GM18858 (cell line): Measurements from ENCODE around the gene TCP11L1.
"Not testable (repeated sequence)": the region's sequence is repeated elsewhere in the genome, so short reads cannot be mapped to it uniquely, and the experiment has no call there.

Experiments
- ATAC-seq: cut with Tn5 transposase; IDR thresholded peaks from one replicate; pipeline ENCODE4 v1.9.1; 2021; ENCODE audit not compliant: unreplicated experiment

Gene TCP11L1

DNA sequence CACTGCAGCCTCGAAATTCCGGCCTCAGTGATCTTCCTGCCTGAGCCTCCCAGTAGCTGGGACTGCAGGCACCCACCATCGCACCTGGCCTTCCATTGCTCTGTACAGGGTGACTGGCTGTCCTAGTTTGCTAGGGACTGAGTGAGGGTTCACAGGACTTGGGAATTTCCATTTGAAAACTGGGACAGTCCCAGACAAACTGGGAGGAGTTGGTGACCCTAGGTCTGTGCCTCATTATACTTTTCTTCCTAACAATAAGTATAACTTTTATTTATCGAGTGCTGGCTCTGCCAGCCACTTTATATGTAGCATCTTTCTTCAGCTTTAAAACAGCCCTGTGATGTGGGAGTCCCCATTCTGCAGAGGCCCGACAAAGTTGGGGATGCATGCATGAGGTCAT lies 25.5 kb downstream of the TCP11L1 start:
- ATAC-seq = no peak

DNA sequence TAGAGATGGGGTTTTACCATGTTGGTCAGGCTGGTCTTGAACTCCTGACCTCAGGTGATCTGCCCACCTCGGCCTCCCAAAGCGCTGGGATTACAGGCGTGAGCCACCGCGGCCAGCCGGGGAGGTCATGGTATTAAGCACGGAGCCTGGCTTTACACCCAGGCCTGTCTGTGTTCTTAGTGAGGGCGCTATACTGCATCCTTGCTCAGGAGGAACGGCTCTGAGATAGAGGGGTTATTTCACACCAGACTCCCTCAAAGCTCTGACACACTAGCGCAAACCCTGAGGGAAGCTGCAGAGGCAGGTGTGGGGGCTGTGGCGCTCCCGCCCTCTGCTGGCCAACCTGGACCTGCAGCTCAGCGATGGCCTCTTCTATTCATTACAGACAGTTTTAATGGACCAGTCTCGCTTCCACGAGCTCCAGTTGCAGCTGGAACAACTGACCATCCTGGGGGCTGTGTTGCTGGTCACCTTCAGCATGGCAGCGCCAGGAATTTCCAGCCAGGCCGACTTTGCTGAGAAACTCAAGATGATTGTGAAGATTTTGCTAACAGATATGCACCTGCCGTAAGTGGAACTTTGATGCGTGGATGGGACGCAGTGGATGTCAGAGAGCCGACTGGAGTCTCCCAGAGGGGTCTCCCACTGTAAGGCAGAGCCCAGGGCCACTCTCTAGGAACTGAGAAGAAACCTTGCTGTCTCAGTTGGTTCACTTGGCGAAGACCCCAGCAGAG lies 26.2 kb downstream of the TCP11L1 start:
- ATAC-seq = no peak

DNA sequence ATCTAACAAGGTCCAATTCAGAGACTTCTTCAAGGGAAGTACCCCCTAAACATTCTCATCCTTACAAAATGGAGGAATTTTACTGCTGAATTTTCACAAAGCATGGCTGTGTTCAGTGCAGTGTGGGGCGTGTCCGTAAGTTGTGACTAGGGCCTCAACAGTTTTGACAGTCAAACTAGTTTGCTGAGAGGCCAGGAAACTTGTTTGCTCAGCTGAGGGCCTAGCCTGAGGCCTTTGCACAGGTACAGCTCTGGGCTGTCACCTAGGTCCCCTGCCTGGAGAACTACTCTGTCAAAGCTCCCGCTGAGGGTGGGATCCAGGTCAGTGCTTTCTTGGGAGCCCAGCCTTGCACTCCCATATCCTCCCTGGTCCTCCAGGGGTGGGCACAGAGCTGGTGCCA lies 27.9 kb downstream of the TCP11L1 start:
- ATAC-seq = no peak

GRCh38 chr11:33068611-33069340 lies 29.4 kb downstream of the TCP11L1 start:
- ATAC-seq = no peak

GRCh38 chr11:33072465-33072864 lies 33.1 kb downstream of the TCP11L1 start:
- no peak for ATAC-seq

- ATAC-seq = no peak
Measured at GRCh38 chr11:33083918-33084317, 44.5 kb downstream of the TCP11L1 start.

- no peak for ATAC-seq
Measured at GRCh38 chr11:33086017-33086416, 46.6 kb downstream of the TCP11L1 start.

GRCh38 chr11:33089776-33090175 lies 50.4 kb downstream of the TCP11L1 start:
- no peak for ATAC-seq

GRCh38 chr11:33094157-33094556 lies 54.8 kb downstream of the TCP11L1 start:
- ATAC-seq = no peak

DNA sequence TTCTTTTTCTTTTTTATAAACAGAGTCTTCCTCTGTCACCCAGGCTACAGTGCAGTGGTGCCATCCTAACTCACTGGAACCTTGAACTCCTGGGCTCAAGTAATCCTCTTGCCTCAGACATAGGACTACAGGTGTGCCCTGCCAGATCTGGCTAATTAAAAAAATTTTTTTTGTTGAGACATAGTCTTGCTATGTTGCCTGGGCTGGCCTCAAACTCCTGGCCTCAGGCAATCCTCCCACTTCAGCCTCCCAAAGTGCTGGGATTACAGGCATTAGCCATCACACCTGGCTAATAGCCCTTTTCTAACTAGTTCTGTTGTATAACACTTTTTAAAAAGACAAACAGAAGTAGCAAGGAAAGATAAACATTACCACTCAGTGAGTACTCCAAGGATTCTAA lies 64.5 kb downstream of the TCP11L1 start:
- no peak for ATAC-seq

GRCh38 chr11:33109294-33109895 lies 70.0 kb downstream of the TCP11L1 start:
- no peak for ATAC-seq

DNA sequence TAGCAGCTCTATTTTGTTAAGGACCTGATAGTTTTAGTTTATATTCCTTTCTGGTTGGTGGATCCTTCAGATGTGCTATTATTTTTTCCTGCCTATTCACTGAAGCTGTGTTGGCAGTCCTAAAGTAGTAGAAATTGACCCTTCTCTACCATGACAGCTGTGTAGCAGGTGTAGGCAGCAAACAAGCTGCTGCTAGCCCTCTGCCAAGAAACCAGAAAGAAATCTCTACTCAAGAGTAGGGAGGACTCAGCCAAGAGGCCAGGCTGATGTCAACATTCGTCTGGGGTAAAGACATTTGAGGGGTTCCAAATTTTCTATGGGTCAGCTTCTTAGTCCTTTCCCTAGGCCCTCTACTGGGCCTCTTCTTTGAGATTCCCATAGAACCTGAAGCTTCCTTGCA lies 70.7 kb downstream of the TCP11L1 start:
- no peak for ATAC-seq

DNA sequence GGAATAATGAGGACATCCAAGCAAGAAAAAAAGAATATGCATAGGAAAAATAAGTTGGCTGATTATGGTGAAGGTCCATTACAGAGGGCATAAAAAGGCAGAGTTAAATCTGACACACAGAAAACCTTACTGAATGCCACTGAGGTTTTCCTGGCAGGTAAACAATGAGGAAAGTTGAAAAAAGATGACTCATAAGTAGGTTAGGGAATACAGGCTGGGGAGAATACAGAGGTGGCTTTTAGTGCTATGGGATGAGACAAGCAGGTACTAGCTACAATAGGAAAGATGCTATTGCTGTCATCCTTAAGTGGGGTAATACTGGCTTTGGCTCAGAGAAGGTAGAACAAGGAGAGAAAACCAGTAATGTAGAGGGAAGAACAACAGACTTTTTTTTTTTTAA lies 77.2 kb downstream of the TCP11L1 start:
- ATAC-seq = no peak

DNA sequence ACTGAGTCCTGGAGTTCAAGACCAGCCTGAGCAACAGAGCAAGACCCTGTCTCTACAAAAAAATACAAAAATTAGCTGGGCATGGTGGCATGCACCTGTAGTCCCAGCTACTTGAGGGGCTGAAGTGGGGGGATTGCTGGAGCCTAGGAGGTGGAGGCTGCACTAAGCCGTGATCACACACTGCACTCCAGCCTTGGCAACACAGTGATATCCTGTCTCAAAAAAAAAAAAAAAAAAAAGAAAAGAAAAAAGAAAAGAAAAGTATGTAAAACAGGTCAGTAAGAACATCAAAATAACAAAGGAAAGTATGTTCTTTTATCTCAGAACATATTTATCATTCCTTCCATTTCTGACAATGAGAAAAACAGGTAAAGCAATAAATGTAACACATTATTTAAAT lies 83.3 kb downstream of the TCP11L1 start:
- ATAC-seq = not testable (repeated sequence)
